Measurements from ENCODE around the gene PSEN1. TPM values are rescaled to one million over a fixed set of nuclear protein-coding genes. Genes with fewer than 3 reads are reported as not detected.

The PSEN1 gene
- total RNA-seq, 1 donor from 2014 or later, result 58.6 TPM

DNA sequence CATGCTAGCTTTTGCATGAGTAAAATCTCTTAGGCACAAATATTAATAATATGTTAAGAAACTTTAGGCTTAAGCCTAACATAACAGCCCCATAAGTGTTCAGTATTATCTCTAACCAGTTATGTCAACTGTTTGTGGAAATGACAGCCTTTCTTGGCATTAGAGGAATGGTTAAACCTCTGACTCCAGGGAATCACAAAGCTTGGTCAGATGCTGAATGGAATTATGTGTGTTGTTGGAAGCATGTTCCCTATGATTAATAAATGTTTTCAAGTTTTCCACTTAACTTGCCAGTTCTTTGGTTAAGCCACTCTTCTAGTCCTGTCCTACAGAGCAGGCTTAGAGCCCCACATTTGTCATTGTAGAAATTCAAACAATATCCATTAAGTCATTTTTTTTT lies 17.0 kb downstream of the PSEN1 start:
- H3K4me1 Mint-ChIP-seq (ENCODE audit: low read depth), result peaks cover 12% of the 10 kb centered on the region
- no peaks in the 10 kb centered on the region for H3K9me3 Mint-ChIP-seq (ENCODE audit: low read depth)
- H3K4me3 Mint-ChIP-seq (ENCODE audit: unreplicated experiment), result no peak overlapping the region
- TF ChIP-seq CTCF (IDR thresholded peaks at IDR 0.05), result no peak
- H3K27me3 Mint-ChIP-seq (ENCODE audit: low read depth), result no peaks in the 10 kb centered on the region
- no peak for DNase-seq (ENCODE audit: low spot score)
- peak overlapping the region; percentile 61 for H3K27ac Mint-ChIP-seq (ENCODE audit: unreplicated experiment)
- H3K36me3 Mint-ChIP-seq (ENCODE audit: low read depth), result peaks cover 6% of the 10 kb centered on the region

- Mint-ChIP-seq H3K36me3 (ENCODE audit: low read depth) (peaks cover 33% of the 10 kb centered on the region), H3K27ac (ENCODE audit: unreplicated experiment) (no peak overlapping the region), H3K4me1 (ENCODE audit: low read depth) (no peaks in the 10 kb centered on the region), H3K4me3 (ENCODE audit: unreplicated experiment) (no peak overlapping the region), H3K27me3 (ENCODE audit: low read depth) (no peaks in the 10 kb centered on the region), H3K9me3 (ENCODE audit: low read depth) (no peaks in the 10 kb centered on the region)
- DNase-seq (ENCODE audit: low spot score), result no peak
- no peak for TF ChIP-seq CTCF (IDR thresholded peaks at IDR 0.05)
These were observed 25.9 kb downstream of the PSEN1 start for GRCh38 chr14:73162251-73162650.

GRCh38 chr14:73166399-73166798 lies 30.1 kb downstream of the PSEN1 start:
- no peaks in the 10 kb centered on the region for H3K27me3 Mint-ChIP-seq (ENCODE audit: low read depth)
- H3K27ac Mint-ChIP-seq (ENCODE audit: unreplicated experiment), result no peak overlapping the region
- no peaks in the 10 kb centered on the region for H3K9me3 Mint-ChIP-seq (ENCODE audit: low read depth)
- DNase-seq (ENCODE audit: low spot score), result no peak
- H3K4me3 Mint-ChIP-seq (ENCODE audit: unreplicated experiment), result no peak overlapping the region
- H3K36me3 Mint-ChIP-seq (ENCODE audit: low read depth), result peaks cover 26% of the 10 kb centered on the region
- no peaks in the 10 kb centered on the region for H3K4me1 Mint-ChIP-seq (ENCODE audit: low read depth)
- no peak for TF ChIP-seq CTCF (IDR thresholded peaks at IDR 0.05)

GRCh38 chr14:73167727-73168126 lies 31.4 kb downstream of the PSEN1 start:
- no peak overlapping the region for H3K27ac Mint-ChIP-seq (ENCODE audit: unreplicated experiment)
- no peak for TF ChIP-seq CTCF (IDR thresholded peaks at IDR 0.05)
- H3K4me3 Mint-ChIP-seq (ENCODE audit: unreplicated experiment), result no peak overlapping the region
- peaks cover 26% of the 10 kb centered on the region for H3K36me3 Mint-ChIP-seq (ENCODE audit: low read depth)
- no peaks in the 10 kb centered on the region for H3K9me3 Mint-ChIP-seq (ENCODE audit: low read depth)
- no peak for DNase-seq (ENCODE audit: low spot score)
- H3K27me3 Mint-ChIP-seq (ENCODE audit: low read depth), result no peaks in the 10 kb centered on the region
- H3K4me1 Mint-ChIP-seq (ENCODE audit: low read depth), result no peaks in the 10 kb centered on the region

- no peaks in the 10 kb centered on the region for H3K4me1 Mint-ChIP-seq (ENCODE audit: low read depth)
- H3K9me3 Mint-ChIP-seq (ENCODE audit: low read depth), result no peaks in the 10 kb centered on the region
- H3K27ac Mint-ChIP-seq (ENCODE audit: unreplicated experiment), result no peak overlapping the region
- H3K4me3 Mint-ChIP-seq (ENCODE audit: unreplicated experiment), result no peak overlapping the region
- DNase-seq (ENCODE audit: low spot score), result no peak
- H3K36me3 Mint-ChIP-seq (ENCODE audit: low read depth), result peaks cover 23% of the 10 kb centered on the region
- no peak for TF ChIP-seq CTCF (IDR thresholded peaks at IDR 0.05)
- no peaks in the 10 kb centered on the region for H3K27me3 Mint-ChIP-seq (ENCODE audit: low read depth)
These were observed 32.0 kb downstream of the PSEN1 start for GRCh38 chr14:73168274-73168673.
